SW 1271 (cell line): ENCODE results near the gene MAP4K3.

Experiments used
- DNase-seq, 2 experiments: peaks; one replicate each; lab custom pipeline; 2025; lab: John Stamatoyannopoulos, UW

MAP4K3 gene

GRCh38 chr2:39241588-39241987 lies 195.5 kb downstream of the MAP4K3 start:
- DNase-seq, result no peak

GRCh38 chr2:39240758-39241157 lies 196.3 kb downstream of the MAP4K3 start:
- no peak for DNase-seq

GRCh38 chr2:39234754-39235153 lies 202.3 kb downstream of the MAP4K3 start:
- no peak for DNase-seq

- DNase-seq, result no peak
These were observed 204.9 kb downstream of the MAP4K3 start for GRCh38 chr2:39232141-39232540.

- DNase-seq, result no peak
These were observed 208.5 kb downstream of the MAP4K3 start for GRCh38 chr2:39228413-39229209.

- DNase-seq, result peak in 1 of 2 experiments; percentile 63
These were observed 209.3 kb downstream of the MAP4K3 start for GRCh38 chr2:39227628-39228412.

- DNase-seq, result no peak
These were observed 211.5 kb downstream of the MAP4K3 start for GRCh38 chr2:39225567-39225966.

GRCh38 chr2:39223909-39224308 lies 213.2 kb downstream of the MAP4K3 start:
- no peak for DNase-seq

GRCh38 chr2:39221459-39221858 lies 215.6 kb downstream of the MAP4K3 start:
- no peak for DNase-seq

- DNase-seq, result no peak
These were observed 216.9 kb downstream of the MAP4K3 start for GRCh38 chr2:39220136-39220535.

GRCh38 chr2:39218391-39218790 lies 218.7 kb downstream of the MAP4K3 start:
- DNase-seq, result no peak

- no peak for DNase-seq
These were observed 219.9 kb downstream of the MAP4K3 start for GRCh38 chr2:39217192-39217550.

- no peak for DNase-seq
These were observed 220.5 kb downstream of the MAP4K3 start for GRCh38 chr2:39216346-39217191.

GRCh38 chr2:39215545-39215944 lies 221.5 kb downstream of the MAP4K3 start:
- no peak for DNase-seq

GRCh38 chr2:39213015-39213414 lies 224.1 kb downstream of the MAP4K3 start:
- no peak for DNase-seq

- DNase-seq, result no peak
These were observed 226.2 kb downstream of the MAP4K3 start for GRCh38 chr2:39210846-39211245.

- no peak for DNase-seq
These were observed 233.7 kb downstream of the MAP4K3 start for GRCh38 chr2:39203382-39203781.

GRCh38 chr2:39202639-39203369 lies 234.3 kb downstream of the MAP4K3 start:
- DNase-seq, result no peak
